ENCODE results near the gene UNC119B. TPM values are rescaled to one million over a fixed set of nuclear protein-coding genes. Genes with fewer than 3 reads are reported as not detected.

UNC119B gene
- total RNA-seq, 1 experiment from 2014 or later, result 51.5 TPM

DNA sequence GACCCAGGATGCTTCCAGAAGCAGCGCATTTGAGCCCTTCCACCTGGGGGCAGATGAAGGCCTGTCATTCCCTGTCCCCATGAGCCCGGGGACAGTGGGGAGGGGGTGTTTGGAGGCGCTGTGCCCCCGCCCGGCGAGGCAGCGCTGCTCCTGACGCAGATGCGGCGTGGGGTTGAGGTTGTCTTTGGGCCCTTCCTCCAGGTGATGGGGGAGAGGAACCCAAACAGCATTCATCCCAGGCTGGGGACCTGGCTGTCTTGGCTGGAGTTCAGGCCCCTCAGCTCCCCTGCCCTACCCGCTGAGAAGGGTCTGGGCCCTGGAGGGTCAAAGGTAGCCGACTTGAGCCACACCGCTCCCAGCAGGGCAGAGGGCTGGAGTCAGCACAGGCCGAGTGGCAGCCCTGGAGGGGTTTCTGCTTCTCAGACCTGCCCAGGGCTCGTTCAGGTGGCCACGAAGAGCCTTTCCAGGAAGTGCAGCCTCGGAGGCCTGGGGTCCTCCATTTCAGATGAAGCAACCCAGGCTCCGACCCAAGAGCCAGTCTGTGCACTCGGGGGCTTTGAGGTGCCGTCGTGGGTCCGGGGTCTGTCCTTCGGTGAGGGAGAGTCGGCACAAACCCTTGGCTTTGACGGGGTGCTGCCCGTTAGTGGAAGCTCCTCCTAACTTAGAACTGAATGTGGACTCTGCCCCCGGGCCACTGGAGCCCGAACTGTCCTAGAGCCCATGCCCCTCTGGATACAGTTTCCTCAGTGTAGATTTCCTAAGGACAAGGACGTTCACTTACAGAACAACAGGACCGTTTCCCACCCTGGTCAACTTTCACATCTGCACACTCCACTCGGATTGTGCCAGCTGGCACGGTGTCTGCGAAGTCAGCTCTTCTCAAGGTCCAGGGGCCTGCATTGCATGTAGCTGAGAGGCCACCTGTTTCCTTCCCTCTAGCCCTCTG lies 31.5 kb downstream of the UNC119B start:
- Mint-ChIP-seq H3K27me3 (ENCODE audit: low read depth) (no peaks in the 10 kb centered on the region), H3K4me1 (no peaks in the 10 kb centered on the region), H3K9me3 (no peaks in the 10 kb centered on the region), H3K27ac (peak overlapping the region in 1 of 3 experiments; percentile 86; a peak in 1 of 7 replicates), H3K36me3 (ENCODE audit: insufficient read depth in 1 of 3, low read depth in 3 of 3) (no peaks in the 10 kb centered on the region), H3K4me3 (no peak overlapping the region; a peak in 1 of 5 replicates)
- Histone ChIP-seq H2BK20ac (ENCODE audit: low read depth, low read length, poor library complexity, severe bottlenecking) (no peak overlapping the region), H3K14ac (ENCODE audit: insufficient read depth, low read length) (no peak overlapping the region; the same call in 1 of the 2 replicates), H3T11ph (ENCODE audit: low read length) (no peak overlapping the region), H2BK120ac (ENCODE audit: low read depth, low read length, poor library complexity, severe bottlenecking) (no peak overlapping the region), H3K4me2 (ENCODE audit: insufficient read depth, insufficient read length, low read length) (no peak overlapping the region), H3K9me3 (ENCODE audit: control insufficient read depth, low read depth, low read length) (no peaks in the 10 kb centered on the region), H2AK5ac (ENCODE audit: insufficient read length, low read length) (no peak overlapping the region), H2BK15ac (ENCODE audit: low read depth, low read length) (no peak overlapping the region), H3K27me3 (ENCODE audit: insufficient read depth, low read length) (no peaks in the 10 kb centered on the region), H3K9ac (ENCODE audit: extremely low read depth, insufficient read length, low read length) (no peak overlapping the region), H4K20me1 (ENCODE audit: control insufficient read depth, insufficient read depth, insufficient read length) (no peaks in the 10 kb centered on the region), H4K8ac (replicated peaks; ENCODE audit: insufficient read length, low read depth, low read length) (no peak overlapping the region), H2AFZ (ENCODE audit: low read length) (no peak overlapping the region), H3K79me1 (ENCODE audit: insufficient read depth, low read depth, low read length, poor library complexity, severe bottlenecking) (no peaks in the 10 kb centered on the region), H3K4ac (ENCODE audit: low read depth, low read length) (no peak overlapping the region), H3K23me2 (ENCODE audit: insufficient read length, low read depth, low read length, poor library complexity, severe bottlenecking) (no peaks in the 10 kb centered on the region), H2BK5ac (ENCODE audit: insufficient read length, low read length) (no peak overlapping the region), H3K23ac (ENCODE audit: insufficient read length, low read depth, low read length) (no peak overlapping the region), H4K91ac (ENCODE audit: insufficient read length, low read depth, low read length) (no peak overlapping the region), H3K18ac (ENCODE audit: insufficient read length, low read depth, low read length) (no peak overlapping the region), H3K27ac (ENCODE audit: insufficient read length, low read depth, low read length) (no peak overlapping the region), H2BK12ac (ENCODE audit: insufficient read length, low read depth, low read length) (no peak overlapping the region), H3K79me2 (ENCODE audit: insufficient read depth, low read length) (no peaks in the 10 kb centered on the region), H3K56ac (ENCODE audit: insufficient read length, low read depth, low read length) (no peak overlapping the region), H4K5ac (ENCODE audit: insufficient read length, low read depth, low read length) (no peak overlapping the region), H3K4me1 (ENCODE audit: insufficient read depth, low read length) (no peaks in the 10 kb centered on the region)
- no CpG with 5 or more reads among the region's 33 CpGs for WGBS (ENCODE audit: extremely low coverage, insufficient read length, low lambda C conversion rate)
- no peak for DNase-seq
- TF ChIP-seq, protein P1, sequence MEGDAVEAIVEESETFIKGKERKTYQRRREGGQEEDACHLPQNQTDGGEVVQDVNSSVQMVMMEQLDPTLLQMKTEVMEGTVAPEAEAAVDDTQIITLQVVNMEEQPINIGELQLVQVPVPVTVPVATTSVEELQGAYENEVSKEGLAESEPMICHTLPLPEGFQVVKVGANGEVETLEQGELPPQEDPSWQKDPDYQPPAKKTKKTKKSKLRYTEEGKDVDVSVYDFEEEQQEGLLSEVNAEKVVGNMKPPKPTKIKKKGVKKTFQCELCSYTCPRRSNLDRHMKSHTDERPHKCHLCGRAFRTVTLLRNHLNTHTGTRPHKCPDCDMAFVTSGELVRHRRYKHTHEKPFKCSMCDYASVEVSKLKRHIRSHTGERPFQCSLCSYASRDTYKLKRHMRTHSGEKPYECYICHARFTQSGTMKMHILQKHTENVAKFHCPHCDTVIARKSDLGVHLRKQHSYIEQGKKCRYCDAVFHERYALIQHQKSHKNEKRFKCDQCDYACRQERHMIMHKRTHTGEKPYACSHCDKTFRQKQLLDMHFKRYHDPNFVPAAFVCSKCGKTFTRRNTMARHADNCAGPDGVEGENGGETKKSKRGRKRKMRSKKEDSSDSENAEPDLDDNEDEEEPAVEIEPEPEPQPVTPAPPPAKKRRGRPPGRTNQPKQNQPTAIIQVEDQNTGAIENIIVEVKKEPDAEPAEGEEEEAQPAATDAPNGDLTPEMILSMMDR (conservative IDR thresholded peaks at IDR 0.05), result no peak
